HG02970 (cell line): ENCODE results near the gene SGF29.
A peak's percentile ranks its signal among the peaks of the same experiment; 100 is the strongest.
"Not testable (repeated sequence)": the region's sequence is repeated elsewhere in the genome, so short reads cannot be mapped to it uniquely, and the experiment has no call there.

Source experiments
- ATAC-seq: cut with Tn5 transposase; IDR thresholded peaks from one replicate; pipeline ENCODE4 v1.9.1; 2021; ENCODE audit warnings: mild to moderate bottlenecking, moderate library complexity, moderate number of reproducible peaks; ENCODE audit not compliant: unreplicated experiment, low FRiP score

SGF29 gene

GRCh38 chr16:28532940-28533647 lies 20.6 kb upstream of the SGF29 start:
- no peak for ATAC-seq

DNA sequence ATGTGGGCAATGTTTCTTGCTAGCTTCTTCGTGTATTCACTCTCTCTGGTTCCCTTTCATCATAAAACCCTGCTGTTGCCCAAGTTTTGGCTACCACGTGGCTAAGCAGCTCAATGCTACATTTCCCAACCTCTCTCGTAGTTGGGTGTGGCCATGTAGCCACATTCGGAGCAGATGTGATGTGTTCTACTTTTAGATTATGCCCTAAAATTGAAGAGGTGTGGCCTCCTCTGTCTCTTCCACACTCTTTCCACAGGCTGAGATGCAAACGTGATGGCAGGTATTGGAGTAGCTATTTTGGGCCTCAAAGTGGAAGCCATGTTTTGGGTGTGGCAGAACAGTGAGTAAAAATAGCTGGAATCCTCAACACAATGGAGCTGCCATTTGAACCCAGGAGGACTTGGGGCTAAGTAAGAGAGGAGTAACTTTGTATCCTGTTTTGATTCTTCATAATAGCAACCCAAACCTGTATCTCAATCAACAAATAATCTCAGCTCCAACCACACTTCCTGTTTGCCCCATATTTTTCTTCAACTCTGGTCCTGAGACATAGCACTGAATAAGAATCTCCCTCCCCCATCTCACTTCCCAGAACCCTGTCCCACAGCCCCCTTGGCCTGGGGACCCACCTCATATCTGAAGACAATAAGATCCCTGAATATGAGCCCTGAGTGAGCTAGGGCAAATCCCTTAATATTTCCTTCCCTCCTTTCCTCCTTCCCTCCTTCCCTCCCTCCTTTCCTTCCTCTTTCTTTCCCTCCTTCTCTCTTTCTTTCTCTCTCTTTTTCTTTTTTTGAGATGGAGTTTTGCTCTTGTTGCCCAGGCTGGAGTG lies 19.0 kb upstream of the SGF29 start:
- ATAC-seq: no peak

- ATAC-seq: no peak
Measured at GRCh38 chr16:28537076-28537475, 16.6 kb upstream of the SGF29 start.

DNA sequence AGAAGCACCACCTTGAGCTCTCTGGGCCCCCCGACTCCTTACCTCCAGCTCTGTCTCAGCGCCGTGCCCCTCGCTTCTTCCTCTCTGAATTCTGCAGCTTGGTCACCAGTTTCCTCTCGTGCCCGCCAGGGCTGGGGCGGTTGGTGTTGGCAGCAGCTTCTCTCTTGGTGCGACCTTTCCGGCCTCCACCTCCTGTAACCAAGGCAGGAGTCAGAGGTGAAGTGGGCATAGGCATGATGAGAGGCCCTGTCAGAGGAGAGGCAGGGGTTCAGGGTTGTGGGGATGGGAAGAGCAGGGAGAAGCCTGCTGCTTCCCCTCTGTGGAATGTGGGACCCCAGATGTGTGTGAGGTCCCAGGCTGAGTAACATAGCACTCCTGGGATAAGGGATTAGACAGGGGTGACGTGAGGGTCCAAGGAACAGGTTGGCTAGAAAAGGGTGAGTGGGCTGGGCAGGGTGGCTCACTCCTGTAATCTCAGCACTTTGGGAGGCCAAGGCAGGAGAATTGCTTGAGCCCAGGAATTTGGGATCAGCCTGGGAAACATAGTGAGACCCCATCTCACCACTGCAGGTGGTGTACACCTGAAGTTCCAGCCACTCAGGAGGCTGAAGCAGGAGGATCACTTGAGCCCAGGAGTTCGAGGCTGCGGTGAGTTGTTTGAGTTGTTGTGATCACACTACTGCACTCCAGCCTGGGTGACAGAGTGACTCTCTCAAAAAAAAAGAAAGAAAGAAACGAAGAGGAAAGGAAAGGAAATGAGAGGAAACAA lies 15.6 kb upstream of the SGF29 start:
- ATAC-seq: no peak

GRCh38 chr16:28538733-28539596 lies 14.8 kb upstream of the SGF29 start, which contains the start of gene NUPR1:
Gene NUPR1 (minus strand): TSS chr16:28538974. CDS start chr16:28538907, 67 bp downstream.
- ATAC-seq: no peak

- no peak for ATAC-seq
Measured at GRCh38 chr16:28540346-28540745, 13.4 kb upstream of the SGF29 start.

- ATAC-seq: no peak
Measured at GRCh38 chr16:28542646-28543045, 11.1 kb upstream of the SGF29 start.

DNA sequence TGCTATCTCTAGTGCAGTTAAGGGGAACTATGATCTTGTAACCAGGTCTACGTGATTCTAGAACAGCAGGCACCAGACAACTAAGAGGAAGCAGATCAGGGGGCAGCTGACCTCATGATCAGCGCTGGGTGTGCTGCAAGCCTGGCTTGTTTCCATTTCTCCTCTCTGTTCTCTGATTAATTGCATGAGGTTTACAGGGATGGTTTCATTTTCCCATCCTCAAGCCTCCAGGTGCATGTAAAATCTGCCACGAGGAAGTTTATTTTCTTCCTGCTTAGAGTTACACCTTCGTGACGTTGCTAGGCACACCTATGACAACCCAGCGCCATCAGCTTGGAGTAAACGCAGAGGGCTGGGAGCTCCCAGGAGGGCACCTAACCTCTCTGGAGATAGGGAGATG lies 10.6 kb upstream of the SGF29 start:
- no peak for ATAC-seq

- no peak for ATAC-seq
Measured at GRCh38 chr16:28544998-28545397, 8.7 kb upstream of the SGF29 start.

- not testable (repeated sequence) for ATAC-seq
Measured at GRCh38 chr16:28545964-28546363, 7.8 kb upstream of the SGF29 start.

- ATAC-seq: no peak
Measured at GRCh38 chr16:28546626-28547025, 7.1 kb upstream of the SGF29 start.

DNA sequence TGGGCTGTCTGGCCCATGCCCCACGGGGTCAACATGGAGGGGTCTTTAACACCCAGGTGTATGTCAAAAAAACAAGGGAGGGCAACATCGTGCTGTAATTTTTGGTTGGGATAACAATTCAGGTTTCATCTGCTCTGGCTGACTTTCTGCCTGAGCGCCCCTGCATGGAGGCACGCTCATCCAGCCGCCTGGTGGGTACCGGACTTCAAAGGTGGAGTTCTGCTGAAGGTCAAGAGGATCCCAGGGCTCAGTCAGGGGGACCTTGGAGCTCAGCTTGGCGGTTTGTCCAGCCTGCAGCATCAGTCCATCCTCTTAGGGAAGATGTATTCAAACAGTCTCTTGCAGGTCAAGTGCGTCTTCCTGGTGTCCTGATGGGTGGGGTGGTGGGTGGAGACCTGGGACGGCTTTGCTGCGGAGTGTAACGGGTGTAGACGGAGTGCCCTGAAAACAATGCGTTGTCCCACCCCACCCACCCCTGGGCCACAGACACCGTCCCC lies 5.4 kb upstream of the SGF29 start:
- no peak for ATAC-seq

DNA sequence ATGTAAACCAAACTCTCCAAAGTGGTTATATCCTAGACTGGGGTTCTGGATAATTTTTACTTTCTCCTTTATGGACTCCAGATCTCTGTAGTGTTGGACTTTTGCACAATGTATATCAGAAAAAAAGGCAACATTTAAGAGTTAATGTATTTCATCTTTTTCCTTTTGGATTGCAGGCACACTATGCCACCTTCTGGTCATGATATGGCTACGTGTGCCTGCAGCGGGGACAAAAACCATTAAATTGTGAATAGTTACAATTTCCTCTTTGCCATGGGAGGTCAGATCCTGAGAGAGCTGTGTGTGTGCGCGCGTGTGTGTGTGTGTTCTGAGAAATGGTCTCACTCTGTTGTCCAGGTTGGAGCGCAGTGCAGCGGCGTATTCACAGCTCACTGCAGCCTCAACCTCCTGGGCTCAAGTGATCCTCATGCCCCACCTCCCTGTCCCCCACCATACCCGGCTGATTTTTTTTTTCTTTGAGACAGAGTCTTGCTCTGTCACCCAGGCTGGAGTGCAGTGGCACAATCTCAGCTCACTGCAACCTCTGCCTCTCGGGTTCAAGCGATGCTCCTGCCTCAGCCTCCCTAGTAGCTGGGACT lies 4.3 kb upstream of the SGF29 start:
- ATAC-seq: no peak

DNA sequence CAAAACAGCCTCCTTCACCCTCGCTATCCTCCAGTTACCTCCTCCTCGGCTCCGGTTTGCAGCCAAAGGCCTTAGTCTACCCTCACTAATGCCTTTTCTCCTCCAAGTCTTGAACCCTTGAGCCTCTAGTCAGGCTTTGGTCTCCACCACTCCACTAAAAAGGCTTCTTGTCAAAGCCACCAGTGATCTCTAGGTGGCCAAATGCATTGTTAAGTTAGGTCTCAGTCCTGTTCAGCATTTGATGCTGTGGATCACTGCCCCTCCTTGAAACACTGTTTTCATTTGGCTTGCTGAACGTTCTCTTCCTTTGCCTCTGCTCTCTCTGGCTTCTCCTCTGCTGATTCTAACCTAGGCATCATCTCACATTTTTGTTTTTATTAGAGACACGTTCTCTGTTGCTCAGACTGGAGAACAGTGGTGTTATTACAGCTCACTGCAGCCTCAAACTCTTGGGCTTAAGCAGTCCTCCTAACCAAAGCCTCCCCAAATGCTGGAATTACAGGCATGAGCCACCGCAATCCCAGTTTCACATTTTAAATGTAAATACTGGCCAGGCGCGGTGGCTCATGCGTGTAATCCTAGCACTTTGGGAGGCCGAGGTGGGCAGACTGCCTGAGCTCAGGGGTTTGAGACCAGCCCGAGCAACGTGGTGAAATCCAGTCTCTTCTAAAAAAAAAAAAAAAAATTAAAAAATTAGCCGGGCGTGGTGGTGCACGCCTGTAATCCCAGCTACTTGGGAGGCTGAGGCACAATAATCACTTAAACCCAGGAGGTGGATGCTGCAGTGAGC lies 1.1 kb downstream of the SGF29 start:
- peak; percentile 3 for ATAC-seq

- no peak for ATAC-seq
Measured at GRCh38 chr16:28555561-28555960, 1.8 kb downstream of the SGF29 start.

GRCh38 chr16:28556914-28557320 lies 3.2 kb downstream of the SGF29 start:
- no peak for ATAC-seq

DNA sequence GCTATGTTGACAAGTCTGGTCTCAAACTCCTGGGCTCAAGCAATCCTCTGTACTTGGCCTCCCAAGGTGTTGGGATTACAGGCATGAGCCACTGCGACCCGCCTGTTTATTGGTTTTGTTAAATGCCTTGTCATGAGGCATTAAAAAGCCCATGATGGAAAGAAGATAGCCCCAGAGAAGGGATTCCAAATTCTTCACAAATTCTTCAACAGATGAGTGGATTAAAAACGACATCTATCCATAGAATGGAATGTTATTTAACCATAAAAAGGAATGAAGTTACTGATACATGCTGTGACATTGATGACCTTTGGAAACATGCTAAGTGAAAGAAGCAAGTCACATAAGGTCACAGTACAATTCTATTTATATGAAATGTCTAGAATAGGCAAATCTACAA lies 4.7 kb downstream of the SGF29 start:
- ATAC-seq: no peak

DNA sequence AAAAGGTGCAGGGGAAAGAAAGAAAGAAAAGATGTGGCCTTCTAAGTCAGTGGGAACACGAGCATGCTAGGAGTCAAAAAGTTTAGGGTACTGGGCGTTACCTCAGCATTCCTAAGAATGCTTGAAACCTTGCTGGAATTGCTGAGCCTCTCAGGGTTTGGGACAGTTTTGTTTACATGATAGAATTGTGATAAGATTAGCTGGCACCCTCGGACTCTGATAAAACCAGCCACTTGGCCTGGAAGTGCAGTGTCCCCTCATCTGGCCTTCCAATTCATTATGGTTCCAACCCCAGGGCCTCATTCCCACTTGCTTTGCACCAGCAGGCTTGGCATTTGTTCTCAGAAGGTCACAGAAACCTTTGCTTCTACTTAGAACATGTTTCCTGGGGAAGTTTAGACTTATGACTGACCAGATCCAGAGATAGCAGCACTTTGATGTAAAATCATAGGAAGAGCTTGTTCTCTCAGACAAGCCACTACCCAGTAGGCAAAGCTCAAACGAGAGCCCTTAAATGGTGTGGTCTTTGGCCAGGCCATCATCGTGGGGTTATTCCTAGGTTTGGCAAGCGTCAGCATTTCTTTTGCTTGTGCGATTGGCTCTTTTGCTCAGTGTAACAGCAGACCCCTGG lies 8.0 kb downstream of the SGF29 start:
- ATAC-seq: no peak
